SK-N-SH treated with all-trans-retinoic acid at 6 μM for 48 hours (cell line): ENCODE data around the gene DNPH1.

ENCODE experiments used
- ATAC-seq: fragments of 200-7000 bp; cut with Tn5 transposase; 3 replicates; pipeline ENCODE4 v1.9.1; 2020; ENCODE audit warnings: mild to moderate bottlenecking, moderate library complexity
- ARNTL ChIP-seq: fragments of 450-650 bp; formaldehyde crosslinking; IDR thresholded peaks from 2 replicates; pipeline ENCODE4 v1.5.0; 2020; ENCODE audit warnings: low read depth, mild to moderate bottlenecking, moderate library complexity, borderline replicate concordance
- BACH2 ChIP-seq: fragments of 250-450 bp; sonication (Bioruptor Pico); IDR thresholded peaks from 2 replicates; pipeline ENCODE4 v1.9.0; 2021; ENCODE audit warnings: mild to moderate bottlenecking, borderline replicate concordance
- CSDC2 ChIP-seq: fragments of 250-450 bp; sonication (Bioruptor Pico); IDR thresholded peaks from 2 replicates; pipeline ENCODE4 v1.5.0; 2020; ENCODE audit warnings: mild to moderate bottlenecking, moderate library complexity
- ESRRG ChIP-seq: fragments of 250-450 bp; sonication (Bioruptor Pico); IDR thresholded peaks from 2 replicates; pipeline ENCODE4 v1.6.1; 2021; ENCODE audit warnings: mild to moderate bottlenecking
- GLIS3 ChIP-seq: fragments of 250-450 bp; sonication (Bioruptor Pico); IDR thresholded peaks from 2 replicates; pipeline ENCODE4 v1.5.0; 2020; ENCODE audit warnings: mild to moderate bottlenecking, moderate library complexity
- ISL1 ChIP-seq: fragments of 250-450 bp; sonication (Bioruptor Pico); IDR thresholded peaks from 2 replicates; pipeline ENCODE4 v2.1.2; 2022; ENCODE audit warnings: mild to moderate bottlenecking, moderate library complexity
- OSR1 ChIP-seq: fragments of 250-450 bp; sonication (Bioruptor Pico); IDR thresholded peaks from 2 replicates; pipeline ENCODE4 v1.8.0; 2022; ENCODE audit warnings: moderate library complexity, mild to moderate bottlenecking, inconsistent platforms
- PPARA ChIP-seq: fragments of 250-450 bp; sonication (Bioruptor Pico); IDR thresholded peaks from 2 replicates; pipeline ENCODE4 v1.5.0; 2020; ENCODE audit warnings: mild to moderate bottlenecking, borderline replicate concordance
- RARB ChIP-seq: fragments of 250-450 bp; sonication (Bioruptor Pico); IDR thresholded peaks from 2 replicates; pipeline ENCODE4 v1.8.0; 2021; ENCODE audit warnings: mild to moderate bottlenecking, moderate library complexity
- SNAI2 ChIP-seq: fragments of 250-450 bp; sonication (Bioruptor Pico); IDR thresholded peaks from 2 replicates; pipeline ENCODE4 v1.5.0; 2020; ENCODE audit warnings: mild to moderate bottlenecking, moderate library complexity
- TCF4 ChIP-seq: fragments of 250-450 bp; sonication (Bioruptor Pico); IDR thresholded peaks from 2 replicates; pipeline ENCODE4 v1.8.0; 2021; ENCODE audit warnings: mild to moderate bottlenecking, moderate library complexity, borderline replicate concordance
- ZC3H10 ChIP-seq: fragments of 250-450 bp; sonication (Bioruptor Pico); IDR thresholded peaks from 2 replicates; pipeline ENCODE4 v1.5.1; 2021; ENCODE audit warnings: mild to moderate bottlenecking, moderate library complexity
- ZFP3 ChIP-seq: fragments of 250-450 bp; sonication (Bioruptor Pico); IDR thresholded peaks from 2 replicates; pipeline ENCODE4 v1.5.0; 2020; ENCODE audit warnings: mild to moderate bottlenecking, moderate library complexity
- ZFP30 ChIP-seq: fragments of 450-650 bp; formaldehyde crosslinking; IDR thresholded peaks from 2 replicates; pipeline ENCODE4 v1.5.0; 2022; ENCODE audit warnings: mild to moderate bottlenecking, moderate library complexity
- ZNF565 ChIP-seq: fragments of 450-650 bp; formaldehyde crosslinking; conservative IDR thresholded peaks from 2 replicates; pipeline ENCODE4 v1.5.0; 2020; ENCODE audit warnings: low read depth, mild to moderate bottlenecking, moderate library complexity
- ZNF70 ChIP-seq: fragments of 450-650 bp; formaldehyde crosslinking; IDR thresholded peaks from 2 replicates; pipeline ENCODE4 v1.5.0; 2020; ENCODE audit warnings: mild to moderate bottlenecking, moderate library complexity
- ZNF8 ChIP-seq: fragments of 450-650 bp; formaldehyde crosslinking; IDR thresholded peaks from 2 replicates; pipeline ENCODE4 v1.5.0; 2020; ENCODE audit warnings: mild to moderate bottlenecking, moderate library complexity
- TF ChIP-seq, protein P1 (sequence below): fragments of 250-450 bp; sonication (Bioruptor Pico); IDR thresholded peaks from 2 replicates; pipeline ENCODE4 v1.5.1; 2020; ENCODE audit warnings: low read depth, mild to moderate bottlenecking, moderate library complexity
- TF ChIP-seq, protein P2 (sequence below): fragments of 250-450 bp; sonication (Bioruptor Pico); IDR thresholded peaks from 2 replicates; pipeline ENCODE4 v1.8.0; 2021; ENCODE audit warnings: low read depth, mild to moderate bottlenecking, moderate library complexity, borderline replicate concordance
- TF ChIP-seq, protein P3 (sequence below): fragments of 250-450 bp; sonication (Bioruptor Pico); IDR thresholded peaks from 2 replicates; pipeline ENCODE4 v1.8.0; 2020; ENCODE audit warnings: mild to moderate bottlenecking, moderate library complexity, borderline replicate concordance
- TF ChIP-seq, protein P4 (sequence below): fragments of 250-450 bp; sonication (Bioruptor Pico); IDR thresholded peaks from 2 replicates; pipeline ENCODE4 v1.5.0; 2020; ENCODE audit warnings: mild to moderate bottlenecking, moderate library complexity

The DNPH1 gene

DNA sequence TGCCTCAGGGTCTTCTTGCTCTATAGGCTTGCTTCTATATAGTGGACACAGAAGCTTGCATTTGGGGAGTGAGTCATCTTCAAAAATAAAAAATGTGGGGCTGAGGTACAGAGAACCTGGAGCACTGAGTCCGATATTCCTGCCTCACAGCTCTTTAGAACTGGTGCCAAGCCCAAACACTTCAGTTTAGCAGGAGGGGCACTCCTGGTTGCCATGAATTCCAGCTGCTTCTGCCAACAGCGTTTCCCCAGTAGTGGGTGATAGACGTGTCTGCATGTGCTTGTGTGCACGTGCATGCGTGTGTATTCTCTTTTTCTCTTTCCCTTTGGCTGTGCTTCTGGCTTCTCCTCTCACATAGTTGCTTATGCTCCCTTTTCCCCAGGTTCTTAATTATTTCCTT lies 11.9 kb downstream of the DNPH1 start:
- no peak for ATAC-seq
- TF ChIP-seq ZNF8 (CRISPR knock-in tag), result no peak
- no peak for TF ChIP-seq CSDC2
- no peak for TF ChIP-seq GLIS3 (CRISPR knock-in tag)
- TF ChIP-seq ARNTL (CRISPR knock-in tag), result no peak
- no peak for TF ChIP-seq OSR1 (CRISPR knock-in tag)
- TF ChIP-seq ZFP30 (CRISPR knock-in tag), result no peak
- TF ChIP-seq, protein P1, sequence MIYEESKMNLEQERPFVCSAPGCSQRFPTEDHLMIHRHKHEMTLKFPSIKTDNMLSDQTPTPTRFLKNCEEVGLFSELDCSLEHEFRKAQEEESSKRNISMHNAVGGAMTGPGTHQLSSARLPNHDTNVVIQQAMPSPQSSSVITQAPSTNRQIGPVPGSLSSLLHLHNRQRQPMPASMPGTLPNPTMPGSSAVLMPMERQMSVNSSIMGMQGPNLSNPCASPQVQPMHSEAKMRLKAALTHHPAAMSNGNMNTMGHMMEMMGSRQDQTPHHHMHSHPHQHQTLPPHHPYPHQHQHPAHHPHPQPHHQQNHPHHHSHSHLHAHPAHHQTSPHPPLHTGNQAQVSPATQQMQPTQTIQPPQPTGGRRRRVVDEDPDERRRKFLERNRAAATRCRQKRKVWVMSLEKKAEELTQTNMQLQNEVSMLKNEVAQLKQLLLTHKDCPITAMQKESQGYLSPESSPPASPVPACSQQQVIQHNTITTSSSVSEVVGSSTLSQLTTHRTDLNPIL (CRISPR knock-in tag), result no peak
- TF ChIP-seq, protein P2, sequence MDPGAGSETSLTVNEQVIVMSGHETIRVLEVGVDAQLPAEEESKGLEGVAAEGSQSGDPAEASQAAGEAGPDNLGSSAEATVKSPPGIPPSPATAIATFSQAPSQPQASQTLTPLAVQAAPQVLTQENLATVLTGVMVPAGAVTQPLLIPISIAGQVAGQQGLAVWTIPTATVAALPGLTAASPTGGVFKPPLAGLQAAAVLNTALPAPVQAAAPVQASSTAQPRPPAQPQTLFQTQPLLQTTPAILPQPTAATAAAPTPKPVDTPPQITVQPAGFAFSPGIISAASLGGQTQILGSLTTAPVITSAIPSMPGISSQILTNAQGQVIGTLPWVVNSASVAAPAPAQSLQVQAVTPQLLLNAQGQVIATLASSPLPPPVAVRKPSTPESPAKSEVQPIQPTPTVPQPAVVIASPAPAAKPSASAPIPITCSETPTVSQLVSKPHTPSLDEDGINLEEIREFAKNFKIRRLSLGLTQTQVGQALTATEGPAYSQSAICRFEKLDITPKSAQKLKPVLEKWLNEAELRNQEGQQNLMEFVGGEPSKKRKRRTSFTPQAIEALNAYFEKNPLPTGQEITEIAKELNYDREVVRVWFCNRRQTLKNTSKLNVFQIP (CRISPR knock-in tag), result no peak

DNA sequence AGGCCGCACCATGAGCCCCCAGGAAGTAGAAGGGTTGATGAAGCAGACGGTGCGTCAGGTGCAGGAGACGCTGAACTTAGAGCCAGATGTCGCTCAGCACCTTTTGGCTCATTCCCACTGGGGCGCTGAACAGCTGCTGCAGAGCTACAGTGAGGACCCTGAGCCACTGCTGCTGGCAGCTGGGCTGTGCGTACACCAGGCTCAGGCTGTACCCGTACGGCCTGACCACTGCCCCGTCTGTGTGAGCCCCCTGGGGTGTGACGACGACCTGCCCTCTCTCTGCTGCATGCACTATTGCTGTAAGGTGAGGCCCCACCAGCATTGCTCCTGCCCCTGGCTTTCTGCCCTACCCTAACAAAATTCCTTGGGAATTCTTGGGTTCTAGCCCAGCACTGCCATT lies 13.1 kb downstream of the DNPH1 start:
- TF ChIP-seq ESRRG (CRISPR knock-in tag) (no peak), ZFP3 (no peak), ISL1 (no peak), ZFP30 (CRISPR knock-in tag) (no peak), ARNTL (CRISPR knock-in tag) (no peak), CSDC2 (no peak), ZNF8 (CRISPR knock-in tag) (no peak), SNAI2 (no peak), OSR1 (CRISPR knock-in tag) (no peak), BACH2 (CRISPR knock-in tag) (no peak), TCF4 (CRISPR knock-in tag) (no peak), PPARA (no peak), RARB (no peak), ZNF565 (CRISPR knock-in tag) (no peak), ZC3H10 (CRISPR knock-in tag) (no peak)
- TF ChIP-seq, protein P3, sequence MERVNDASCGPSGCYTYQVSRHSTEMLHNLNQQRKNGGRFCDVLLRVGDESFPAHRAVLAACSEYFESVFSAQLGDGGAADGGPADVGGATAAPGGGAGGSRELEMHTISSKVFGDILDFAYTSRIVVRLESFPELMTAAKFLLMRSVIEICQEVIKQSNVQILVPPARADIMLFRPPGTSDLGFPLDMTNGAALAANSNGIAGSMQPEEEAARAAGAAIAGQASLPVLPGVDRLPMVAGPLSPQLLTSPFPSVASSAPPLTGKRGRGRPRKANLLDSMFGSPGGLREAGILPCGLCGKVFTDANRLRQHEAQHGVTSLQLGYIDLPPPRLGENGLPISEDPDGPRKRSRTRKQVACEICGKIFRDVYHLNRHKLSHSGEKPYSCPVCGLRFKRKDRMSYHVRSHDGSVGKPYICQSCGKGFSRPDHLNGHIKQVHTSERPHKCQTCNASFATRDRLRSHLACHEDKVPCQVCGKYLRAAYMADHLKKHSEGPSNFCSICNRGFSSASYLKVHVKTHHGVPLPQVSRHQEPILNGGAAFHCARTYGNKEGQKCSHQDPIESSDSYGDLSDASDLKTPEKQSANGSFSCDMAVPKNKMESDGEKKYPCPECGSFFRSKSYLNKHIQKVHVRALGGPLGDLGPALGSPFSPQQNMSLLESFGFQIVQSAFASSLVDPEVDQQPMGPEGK, result no peak
- TF ChIP-seq, protein P1 (CRISPR knock-in tag), result no peak
- TF ChIP-seq, protein P2 (CRISPR knock-in tag), result no peak
- TF ChIP-seq, protein P4, sequence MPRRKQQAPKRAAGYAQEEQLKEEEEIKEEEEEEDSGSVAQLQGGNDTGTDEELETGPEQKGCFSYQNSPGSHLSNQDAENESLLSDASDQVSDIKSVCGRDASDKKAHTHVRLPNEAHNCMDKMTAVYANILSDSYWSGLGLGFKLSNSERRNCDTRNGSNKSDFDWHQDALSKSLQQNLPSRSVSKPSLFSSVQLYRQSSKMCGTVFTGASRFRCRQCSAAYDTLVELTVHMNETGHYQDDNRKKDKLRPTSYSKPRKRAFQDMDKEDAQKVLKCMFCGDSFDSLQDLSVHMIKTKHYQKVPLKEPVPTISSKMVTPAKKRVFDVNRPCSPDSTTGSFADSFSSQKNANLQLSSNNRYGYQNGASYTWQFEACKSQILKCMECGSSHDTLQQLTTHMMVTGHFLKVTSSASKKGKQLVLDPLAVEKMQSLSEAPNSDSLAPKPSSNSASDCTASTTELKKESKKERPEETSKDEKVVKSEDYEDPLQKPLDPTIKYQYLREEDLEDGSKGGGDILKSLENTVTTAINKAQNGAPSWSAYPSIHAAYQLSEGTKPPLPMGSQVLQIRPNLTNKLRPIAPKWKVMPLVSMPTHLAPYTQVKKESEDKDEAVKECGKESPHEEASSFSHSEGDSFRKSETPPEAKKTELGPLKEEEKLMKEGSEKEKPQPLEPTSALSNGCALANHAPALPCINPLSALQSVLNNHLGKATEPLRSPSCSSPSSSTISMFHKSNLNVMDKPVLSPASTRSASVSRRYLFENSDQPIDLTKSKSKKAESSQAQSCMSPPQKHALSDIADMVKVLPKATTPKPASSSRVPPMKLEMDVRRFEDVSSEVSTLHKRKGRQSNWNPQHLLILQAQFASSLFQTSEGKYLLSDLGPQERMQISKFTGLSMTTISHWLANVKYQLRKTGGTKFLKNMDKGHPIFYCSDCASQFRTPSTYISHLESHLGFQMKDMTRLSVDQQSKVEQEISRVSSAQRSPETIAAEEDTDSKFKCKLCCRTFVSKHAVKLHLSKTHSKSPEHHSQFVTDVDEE (CRISPR knock-in tag), result no peak
- ATAC-seq, result no peak

DNA sequence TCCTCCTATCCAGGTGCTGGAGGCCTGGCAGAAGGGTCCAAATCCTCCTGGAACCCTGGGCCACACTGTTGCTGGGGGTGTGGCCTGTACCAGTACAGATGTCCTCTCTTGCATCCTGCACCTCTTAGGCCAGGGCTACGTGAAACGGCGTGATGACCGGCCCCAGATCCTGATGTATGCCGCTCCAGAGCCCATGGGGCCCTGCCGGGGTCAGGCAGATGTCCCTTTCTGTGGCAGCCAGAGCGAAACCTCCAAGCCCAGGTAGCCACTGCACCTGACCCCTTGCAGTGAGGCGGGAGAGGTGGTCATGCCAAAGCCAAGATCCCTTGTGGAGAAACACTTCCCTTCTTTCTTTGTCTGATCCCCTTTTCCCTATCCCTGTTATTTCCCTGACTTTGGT lies 14.2 kb downstream of the DNPH1 start:
- ATAC-seq, result no peak
- TF ChIP-seq, protein P1 (CRISPR knock-in tag), result no peak
- no peak for TF ChIP-seq TCF4 (CRISPR knock-in tag)
- TF ChIP-seq CSDC2, result no peak
- TF ChIP-seq ZFP3, result no peak
- TF ChIP-seq BACH2 (CRISPR knock-in tag), result no peak
- TF ChIP-seq, protein P2 (CRISPR knock-in tag), result no peak
- no peak for TF ChIP-seq ZNF70 (CRISPR knock-in tag)
- TF ChIP-seq, protein P3, result no peak
- TF ChIP-seq PPARA, result no peak
- no peak for TF ChIP-seq ZFP30 (CRISPR knock-in tag)
